ENCODE measurements around the gene MYZAP. TPM values are rescaled to one million over a fixed set of nuclear protein-coding genes. Genes with fewer than 3 reads are reported as not detected.

The MYZAP gene
- total and polyA plus RNA-seq, 2 of the 13 experiments (the other 11 are each of a cell fraction or from before 2014, with no cell fraction given) = not detected

- TF ChIP-seq SNRNP70 (IDR thresholded peaks at IDR 0.05; ENCODE audit: low read depth, low read length) (no peak), ZNF747 (CRISPR knock-in tag; IDR thresholded peaks at IDR 0.05; ENCODE audit: borderline replicate concordance) (no peak; the same call in 1 of the 2 replicates), ATRX (CRISPR knock-in tag; IDR thresholded peaks at IDR 0.05; ENCODE audit: borderline replicate concordance) (no peak), ZNF572 (CRISPR knock-in tag; IDR thresholded peaks at IDR 0.05) (no peak), SSRP1 (CRISPR knock-in tag; IDR thresholded peaks at IDR 0.05) (no peak), NRL (CRISPR knock-in tag; IDR thresholded peaks at IDR 0.05; ENCODE audit: borderline replicate concordance) (peak; percentile 65; the same call in 1 of the 2 replicates), POGZ (CRISPR knock-in tag; IDR thresholded peaks at IDR 0.05) (peak; percentile 99), ZSCAN25 (CRISPR knock-in tag; IDR thresholded peaks at IDR 0.05) (no peak), POGK (CRISPR knock-in tag; conservative IDR thresholded peaks at IDR 0.05) (peak; percentile 70), NR2C2 (CRISPR knock-in tag; IDR thresholded peaks at IDR 0.05; ENCODE audit: borderline replicate concordance) (peak; percentile 77), ZNF232 (CRISPR knock-in tag; IDR thresholded peaks at IDR 0.05; ENCODE audit: borderline replicate concordance) (no peak), ZNF383 (CRISPR knock-in tag; IDR thresholded peaks at IDR 0.05; ENCODE audit: borderline replicate concordance) (no peak), SALL1 (CRISPR knock-in tag; IDR thresholded peaks at IDR 0.05) (no peak; the same call in 1 of the 2 replicates), ZFYVE20 (CRISPR knock-in tag; IDR thresholded peaks at IDR 0.05; ENCODE audit: borderline replicate concordance, low read depth) (no peak), ZMAT5 (CRISPR knock-in tag; IDR thresholded peaks at IDR 0.05; ENCODE audit: borderline replicate concordance, low read depth) (no peak), ATAD3A (CRISPR knock-in tag; IDR thresholded peaks at IDR 0.05) (no peak), KDM3A (CRISPR knock-in tag; IDR thresholded peaks at IDR 0.05; ENCODE audit: low read depth) (0 out of 2 replicates have a peak, but pooled peaks have one; percentile 42), FOSL1 (CRISPR knock-in tag; IDR thresholded peaks at IDR 0.05; ENCODE audit: borderline replicate concordance) (no peak), ZNF451 (CRISPR knock-in tag; IDR thresholded peaks at IDR 0.05) (no peak), ZMYM3 (CRISPR knock-in tag; IDR thresholded peaks at IDR 0.05) (no peak), ZBTB33 (CRISPR knock-in tag; IDR thresholded peaks at IDR 0.05) (no peak), ZNF251 (CRISPR knock-in tag; IDR thresholded peaks at IDR 0.05) (no peak), EED (CRISPR knock-in tag; IDR thresholded peaks at IDR 0.05) (no peak), ZNF335 (CRISPR knock-in tag; IDR thresholded peaks at IDR 0.05) (peak; percentile 68; the same call in 1 of the 2 replicates), KLF11 (CRISPR knock-in tag; IDR thresholded peaks at IDR 0.05) (no peak), ZNF331 (CRISPR knock-in tag; IDR thresholded peaks at IDR 0.05) (peak; percentile 63; the same call in 1 of the 2 replicates), JUN (CRISPR knock-in tag; IDR thresholded peaks at IDR 0.05) (no peak), ZNF274 (CRISPR knock-in tag; IDR thresholded peaks at IDR 0.05) (no peak), GABPB1 (CRISPR knock-in tag; IDR thresholded peaks at IDR 0.05) (peak; percentile 98)
Observed at GRCh38 chr15:57706405-57707209, 114.9 kb downstream of the MYZAP start, which contains the start of gene POLR2M (continued).
